ENCODE measurements around the gene SPRR2E. TPM values are rescaled to one million over a fixed set of nuclear protein-coding genes. Genes with fewer than 3 reads are reported as not detected.
"Not testable (repeated sequence)": the region's sequence is repeated elsewhere in the genome, so short reads cannot be mapped to it uniquely, and the experiment has no call there.

The SPRR2E gene
- total RNA-seq, 1 donor from 2014 or later = not detected

DNA sequence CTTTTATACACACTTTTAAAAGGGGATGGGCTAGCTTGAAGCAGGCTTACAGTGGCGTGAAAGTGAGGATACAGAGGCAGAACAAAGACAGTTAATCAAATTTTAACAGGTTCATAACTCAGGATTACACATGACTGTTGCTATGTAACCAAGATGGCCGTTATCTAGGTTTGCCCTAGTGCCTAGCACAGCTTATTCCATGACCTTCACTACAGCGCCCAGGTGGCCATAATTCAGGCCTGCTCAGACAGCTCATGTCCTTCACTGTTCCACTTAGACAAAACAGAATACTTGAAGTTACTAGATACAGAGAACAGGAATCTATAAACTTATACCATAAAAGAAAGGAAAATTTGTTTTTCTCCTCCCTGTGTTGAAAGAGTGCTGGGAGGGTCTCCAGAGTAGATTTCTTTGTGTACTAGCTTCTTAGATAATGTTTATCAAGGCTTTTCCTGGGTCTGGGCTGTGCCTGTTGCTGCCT is 25.2 kb upstream of the SPRR2E start:
- H3K9me3 Mint-ChIP-seq (ENCODE audit: unreplicated experiment) = peaks cover 3% of the 10 kb centered on the region
- no peak for DNase-seq
- H3K4me1 Mint-ChIP-seq (ENCODE audit: low read depth, unreplicated experiment) = no peaks in the 10 kb centered on the region
- H3K36me3 Mint-ChIP-seq (ENCODE audit: unreplicated experiment) = peaks cover 7% of the 10 kb centered on the region
- no peaks in the 10 kb centered on the region for H3K27me3 Mint-ChIP-seq (ENCODE audit: unreplicated experiment)
- TF ChIP-seq, protein P1, sequence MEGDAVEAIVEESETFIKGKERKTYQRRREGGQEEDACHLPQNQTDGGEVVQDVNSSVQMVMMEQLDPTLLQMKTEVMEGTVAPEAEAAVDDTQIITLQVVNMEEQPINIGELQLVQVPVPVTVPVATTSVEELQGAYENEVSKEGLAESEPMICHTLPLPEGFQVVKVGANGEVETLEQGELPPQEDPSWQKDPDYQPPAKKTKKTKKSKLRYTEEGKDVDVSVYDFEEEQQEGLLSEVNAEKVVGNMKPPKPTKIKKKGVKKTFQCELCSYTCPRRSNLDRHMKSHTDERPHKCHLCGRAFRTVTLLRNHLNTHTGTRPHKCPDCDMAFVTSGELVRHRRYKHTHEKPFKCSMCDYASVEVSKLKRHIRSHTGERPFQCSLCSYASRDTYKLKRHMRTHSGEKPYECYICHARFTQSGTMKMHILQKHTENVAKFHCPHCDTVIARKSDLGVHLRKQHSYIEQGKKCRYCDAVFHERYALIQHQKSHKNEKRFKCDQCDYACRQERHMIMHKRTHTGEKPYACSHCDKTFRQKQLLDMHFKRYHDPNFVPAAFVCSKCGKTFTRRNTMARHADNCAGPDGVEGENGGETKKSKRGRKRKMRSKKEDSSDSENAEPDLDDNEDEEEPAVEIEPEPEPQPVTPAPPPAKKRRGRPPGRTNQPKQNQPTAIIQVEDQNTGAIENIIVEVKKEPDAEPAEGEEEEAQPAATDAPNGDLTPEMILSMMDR (IDR thresholded peaks at IDR 0.05; ENCODE audit: partially characterized antibody, unreplicated experiment) = no peak
- no peak overlapping the region for H3K4me3 Mint-ChIP-seq (ENCODE audit: unreplicated experiment)
- H3K27ac Mint-ChIP-seq (ENCODE audit: unreplicated experiment) = no peak overlapping the region

DNA sequence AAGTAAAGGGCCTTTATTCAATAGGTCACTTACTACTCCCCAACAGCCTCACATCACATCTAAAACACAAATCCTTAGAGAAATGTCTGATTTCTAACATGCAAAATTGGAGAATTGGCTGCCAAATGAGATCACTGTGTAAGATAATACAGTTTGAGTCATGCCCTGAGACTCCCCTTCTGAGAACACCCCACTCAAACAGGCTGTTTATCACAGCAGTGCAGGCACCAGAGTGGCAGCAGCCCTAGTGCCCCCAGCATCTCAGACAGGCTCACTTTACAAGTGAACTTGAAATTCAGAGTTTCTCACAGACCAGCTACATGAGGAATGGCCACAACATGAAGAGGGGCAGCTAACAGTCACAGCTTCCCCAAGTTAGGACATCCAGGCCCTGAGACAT is 20.9 kb upstream of the SPRR2E start:
- not testable (repeated sequence) for H3K4me3 Mint-ChIP-seq (ENCODE audit: unreplicated experiment); H3K27ac Mint-ChIP-seq (ENCODE audit: unreplicated experiment); H3K27me3 Mint-ChIP-seq (ENCODE audit: unreplicated experiment); H3K4me1 Mint-ChIP-seq (ENCODE audit: low read depth, unreplicated experiment); H3K36me3 Mint-ChIP-seq (ENCODE audit: unreplicated experiment); DNase-seq; H3K9me3 Mint-ChIP-seq (ENCODE audit: unreplicated experiment)

DNA sequence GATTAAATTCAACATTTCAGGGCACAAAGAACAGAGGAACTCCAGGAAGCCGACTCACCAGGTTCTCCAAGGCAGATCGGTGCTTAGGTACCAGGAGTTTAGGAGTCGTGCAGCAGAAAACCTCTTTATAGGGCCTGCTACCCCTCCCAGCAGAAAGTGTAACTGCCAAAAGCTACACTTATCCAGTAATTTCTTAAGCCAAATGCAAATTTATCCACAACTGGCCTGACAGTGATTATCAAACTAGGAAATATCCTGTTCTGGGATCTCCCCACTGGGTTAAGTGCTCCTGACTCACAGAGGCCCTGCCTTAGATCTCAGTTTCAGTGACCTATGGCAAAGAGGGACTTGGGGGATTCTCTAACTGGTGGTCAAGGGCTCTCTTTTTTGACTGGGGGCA is 19.1 kb upstream of the SPRR2E start, which contains the start of gene SPRR2F:
SPRR2F (minus strand) TSS at position 101 of the 400 bp plus-strand sequence. CDS start 783 bp downstream, outside the sequence.
- Mint-ChIP-seq H3K9me3 (ENCODE audit: unreplicated experiment) (no peaks in the 10 kb centered on the region), H3K4me3 (ENCODE audit: unreplicated experiment) (no peak within 1 kb of the TSS), H3K27me3 (ENCODE audit: unreplicated experiment) (no peaks in the 10 kb centered on the region), H3K27ac (ENCODE audit: unreplicated experiment) (no peak within 1 kb of the TSS), H3K36me3 (ENCODE audit: unreplicated experiment) (no peaks in the 10 kb centered on the region), H3K4me1 (ENCODE audit: low read depth, unreplicated experiment) (no peaks in the 10 kb centered on the region)
- no peak for DNase-seq
- TF ChIP-seq, protein P1 (IDR thresholded peaks at IDR 0.05; ENCODE audit: partially characterized antibody, unreplicated experiment) = no peak

DNA sequence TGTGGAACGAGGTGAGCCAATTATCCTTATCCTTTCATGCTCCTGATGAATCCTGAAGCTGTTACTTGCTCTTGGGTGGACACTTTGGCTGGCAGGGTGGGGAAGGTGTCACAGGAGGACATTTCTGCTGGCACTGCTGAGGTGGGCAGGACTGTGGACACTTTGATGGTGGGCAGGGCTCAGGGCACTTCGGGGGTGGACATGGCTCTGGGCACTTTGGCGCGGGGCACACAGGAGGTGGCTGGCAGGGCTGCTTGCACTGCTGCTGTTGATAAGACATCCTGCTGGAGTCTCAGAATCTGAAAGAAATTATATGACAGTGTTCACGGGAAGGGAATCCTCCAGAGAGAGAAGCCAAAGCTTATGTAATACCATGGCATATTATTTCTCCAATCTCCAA is 18.1 kb upstream of the SPRR2E start:
- not testable (repeated sequence) for H3K4me3 Mint-ChIP-seq (ENCODE audit: unreplicated experiment); H3K27ac Mint-ChIP-seq (ENCODE audit: unreplicated experiment); H3K27me3 Mint-ChIP-seq (ENCODE audit: unreplicated experiment)

DNA sequence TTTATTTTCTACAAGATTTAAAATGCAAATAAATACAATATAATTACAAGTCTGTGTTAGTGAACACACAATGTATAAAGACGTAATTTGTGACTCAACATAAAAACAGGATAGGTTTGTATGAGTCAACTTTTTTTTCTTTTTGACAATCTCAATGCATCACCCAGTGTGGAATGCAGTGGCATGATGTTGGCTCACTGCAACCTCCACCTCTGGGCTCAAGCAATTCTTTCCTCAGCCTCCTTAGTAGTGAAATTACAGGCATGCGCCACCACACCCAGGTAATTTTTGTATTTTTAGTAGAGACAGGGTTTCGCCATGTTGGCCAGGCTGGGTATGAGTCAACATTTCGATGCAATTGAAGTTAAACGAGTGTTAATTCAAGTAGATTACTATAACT is 5.9 kb upstream of the SPRR2E start:
- Mint-ChIP-seq H3K4me3 (ENCODE audit: unreplicated experiment) (no peak overlapping the region), H3K27ac (ENCODE audit: unreplicated experiment) (no peak overlapping the region), H3K9me3 (ENCODE audit: unreplicated experiment) (peaks cover 5% of the 10 kb centered on the region), H3K36me3 (ENCODE audit: unreplicated experiment) (no peaks in the 10 kb centered on the region), H3K4me1 (ENCODE audit: low read depth, unreplicated experiment) (no peaks in the 10 kb centered on the region), H3K27me3 (ENCODE audit: unreplicated experiment) (peaks cover 4% of the 10 kb centered on the region)
- DNase-seq = no peak
- TF ChIP-seq, protein P1 (IDR thresholded peaks at IDR 0.05; ENCODE audit: partially characterized antibody, unreplicated experiment) = no peak

More for the DNA sequence above, 18.1 kb upstream of the SPRR2E start:
- H3K36me3 Mint-ChIP-seq (ENCODE audit: unreplicated experiment); DNase-seq; H3K9me3 Mint-ChIP-seq (ENCODE audit: unreplicated experiment); H3K4me1 Mint-ChIP-seq (ENCODE audit: low read depth, unreplicated experiment): not testable (repeated sequence)

DNA sequence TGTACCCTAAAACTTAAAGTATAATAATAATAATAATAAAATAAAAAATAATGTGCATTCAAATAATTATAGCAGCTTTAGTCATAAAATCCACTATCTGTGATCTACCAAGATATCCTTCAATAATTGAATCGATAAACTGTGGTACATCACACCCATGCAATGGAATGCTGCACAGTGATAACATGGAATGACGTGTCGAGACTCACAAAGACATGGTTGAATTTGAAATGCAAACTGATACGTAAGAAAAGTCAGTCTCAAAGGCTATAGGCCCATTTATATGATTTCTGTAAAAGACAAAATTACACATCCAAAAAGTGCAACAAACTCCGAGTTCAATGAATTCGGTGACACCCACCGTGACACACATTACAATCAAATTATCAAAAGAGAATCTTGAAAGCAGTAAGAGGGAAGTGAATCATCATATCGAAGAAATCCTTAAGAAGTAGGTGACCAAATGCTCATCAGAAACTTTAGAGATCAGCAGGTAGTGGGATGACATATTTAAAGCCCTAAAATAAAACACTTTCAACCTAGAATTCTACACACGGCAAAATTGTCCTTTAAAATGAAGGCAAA is 5.2 kb upstream of the SPRR2E start:
- Mint-ChIP-seq H3K36me3 (ENCODE audit: unreplicated experiment) (no peaks in the 10 kb centered on the region), H3K4me3 (ENCODE audit: unreplicated experiment) (no peak overlapping the region), H3K27ac (ENCODE audit: unreplicated experiment) (no peak overlapping the region), H3K4me1 (ENCODE audit: low read depth, unreplicated experiment) (no peaks in the 10 kb centered on the region), H3K27me3 (ENCODE audit: unreplicated experiment) (peaks cover 4% of the 10 kb centered on the region), H3K9me3 (ENCODE audit: unreplicated experiment) (peaks cover 5% of the 10 kb centered on the region)
- no peak for DNase-seq
- TF ChIP-seq, protein P1 (IDR thresholded peaks at IDR 0.05; ENCODE audit: partially characterized antibody, unreplicated experiment) = no peak
